Measurements from ENCODE around the gene KRT25.

Gene KRT25

GRCh38 chr17:40755231-40755630 is at the start of gene KRT25:
Gene KRT25 (minus strand): TSS chr17:40755331. CDS start chr17:40755271, 60 bp downstream.
- DNase-seq = no peak

DNA sequence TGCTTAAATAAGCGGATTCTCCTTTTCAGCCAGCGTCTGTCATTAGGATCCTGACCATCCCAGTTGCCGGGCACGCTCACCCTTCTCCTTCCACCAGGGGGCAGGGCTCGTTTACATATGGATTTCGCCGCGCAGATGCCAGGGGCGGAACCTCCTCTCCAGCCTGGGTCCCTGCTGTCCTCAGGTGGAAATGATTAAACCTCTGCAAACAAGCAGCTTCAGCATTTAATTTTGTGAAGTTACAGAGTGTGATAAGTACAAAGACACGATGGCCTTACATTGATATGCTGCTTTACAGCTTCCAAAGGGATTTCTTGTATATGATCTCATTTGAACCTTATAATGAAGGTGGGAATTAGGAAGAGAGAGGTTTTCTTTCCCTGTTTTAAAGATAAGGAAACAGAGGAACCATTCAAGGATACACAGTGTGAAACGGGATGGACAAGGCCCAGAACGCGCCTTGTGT is 48.5 kb upstream of the KRT25 start:
- peak; percentile 70 to 76 for DNase-seq

- DNase-seq = no peak
Measured at GRCh38 chr17:40801157-40801556, 46.0 kb upstream of the KRT25 start.

DNA sequence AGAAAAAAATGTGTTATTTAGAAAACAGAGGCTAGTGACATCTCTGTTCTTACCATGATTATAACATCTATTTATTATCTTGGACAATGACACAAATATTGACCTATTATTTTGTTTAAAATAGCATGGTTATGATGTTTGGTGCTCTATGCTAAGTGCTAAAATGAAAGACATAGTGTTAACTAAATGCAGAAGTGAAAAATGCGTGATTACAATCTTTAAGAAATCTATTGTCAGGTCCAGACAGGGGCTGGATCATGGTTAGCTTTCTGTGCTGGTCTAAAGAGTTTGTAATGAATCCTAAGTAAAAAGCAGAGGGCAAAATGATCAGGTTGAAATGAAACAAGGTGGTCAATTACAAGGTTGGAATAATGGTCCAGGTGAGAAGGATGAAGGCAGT is 45.2 kb upstream of the KRT25 start:
- no peak for DNase-seq

- DNase-seq = no peak
Measured at GRCh38 chr17:40799859-40800258, 44.7 kb upstream of the KRT25 start, which contains the start of gene KRT28. Gene KRT28 (minus strand): TSS chr17:40799959. CDS start chr17:40799893, 66 bp downstream.

DNA sequence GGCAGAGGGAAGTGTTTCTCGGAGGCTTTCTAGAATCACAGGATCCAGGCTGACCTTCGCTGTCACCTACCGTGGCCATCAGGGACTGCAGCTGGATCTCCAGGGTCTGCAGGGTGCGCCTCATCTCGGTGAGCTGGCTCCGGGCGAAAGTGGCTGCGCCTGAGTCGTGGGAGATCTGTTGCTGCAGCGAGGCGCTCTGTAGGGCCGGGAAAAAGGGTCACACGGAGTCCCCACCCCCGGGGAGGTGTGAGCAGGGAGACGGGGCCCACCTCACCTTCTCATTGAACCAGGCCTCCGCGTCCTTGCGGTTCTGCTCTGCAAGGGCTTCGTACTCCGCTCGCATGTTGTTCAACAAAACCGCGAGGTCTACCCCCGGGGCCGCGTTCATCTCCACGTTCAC is 41.7 kb upstream of the KRT25 start:
- DNase-seq = no peak

GRCh38 chr17:40795019-40795667 is 40.0 kb upstream of the KRT25 start:
- no peak for DNase-seq

DNA sequence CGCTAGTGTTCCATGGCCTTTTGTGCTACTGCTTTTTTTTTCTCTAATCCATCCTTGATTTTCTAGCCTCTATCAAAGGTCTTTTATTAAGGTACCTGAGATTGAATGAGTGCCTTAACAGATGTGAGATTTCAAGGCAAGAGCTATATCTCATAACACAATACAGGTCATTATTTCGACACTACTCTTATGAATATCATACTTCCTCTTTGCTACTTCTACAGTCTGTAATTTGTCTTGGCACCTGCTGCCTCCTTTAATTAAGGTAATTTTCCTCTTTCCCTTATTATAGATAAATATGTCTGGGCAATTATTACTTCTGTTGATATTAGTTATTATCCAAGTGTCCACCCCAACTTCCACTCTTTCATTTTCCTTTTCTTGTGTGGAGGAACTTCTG is 39.3 kb upstream of the KRT25 start:
- DNase-seq = no peak

- no peak for DNase-seq
Measured at GRCh38 chr17:40793832-40794231, 38.7 kb upstream of the KRT25 start.

DNA sequence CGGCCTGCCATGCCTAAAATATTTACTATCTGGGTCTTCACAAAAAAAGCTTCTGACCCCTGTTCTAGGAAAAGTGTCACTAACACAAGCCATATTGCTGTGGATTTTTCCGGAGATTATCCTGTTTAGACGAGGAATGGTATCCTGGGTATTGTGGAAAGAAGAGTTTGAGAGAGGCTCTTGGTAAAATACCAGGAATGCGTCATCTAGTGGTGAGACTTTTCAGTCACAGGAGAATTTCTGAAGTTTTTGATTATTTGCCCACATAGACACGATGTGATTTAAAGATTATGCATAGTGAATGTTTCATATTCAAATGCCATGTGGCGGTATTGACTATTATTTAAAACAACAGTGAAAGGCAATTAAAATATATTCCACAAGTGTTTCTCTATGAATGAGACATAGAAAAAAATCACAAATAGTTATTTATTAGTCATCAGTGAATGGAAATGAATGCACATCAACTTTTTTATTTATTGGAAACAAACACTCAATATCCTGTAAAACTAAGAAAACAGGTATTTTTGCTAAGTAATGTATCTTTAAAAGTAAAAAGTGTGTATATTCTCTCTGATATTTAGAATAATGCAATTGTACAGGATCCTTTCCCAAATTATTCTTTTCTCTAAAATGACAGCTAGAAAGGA is 36.8 kb upstream of the KRT25 start:
- DNase-seq = no peak

DNA sequence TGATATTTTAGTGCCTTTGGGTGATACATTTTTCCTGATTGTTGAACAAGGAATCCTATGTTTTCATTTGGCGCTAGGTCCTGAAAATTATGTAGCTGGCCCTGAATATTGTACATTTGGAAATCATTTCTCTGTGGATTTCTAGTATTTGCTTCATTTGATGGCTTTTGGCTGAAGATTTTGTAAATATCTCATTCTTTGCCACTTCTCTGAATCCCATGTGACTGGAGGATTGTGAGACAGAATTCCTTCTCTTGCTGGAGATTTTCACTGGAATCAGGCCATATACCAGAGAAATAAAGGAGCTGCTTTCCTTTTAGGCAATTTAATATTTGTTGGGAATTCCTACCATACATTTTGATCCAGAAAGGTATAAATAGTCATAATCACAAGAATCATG is 36.0 kb upstream of the KRT25 start:
- DNase-seq = no peak

DNA sequence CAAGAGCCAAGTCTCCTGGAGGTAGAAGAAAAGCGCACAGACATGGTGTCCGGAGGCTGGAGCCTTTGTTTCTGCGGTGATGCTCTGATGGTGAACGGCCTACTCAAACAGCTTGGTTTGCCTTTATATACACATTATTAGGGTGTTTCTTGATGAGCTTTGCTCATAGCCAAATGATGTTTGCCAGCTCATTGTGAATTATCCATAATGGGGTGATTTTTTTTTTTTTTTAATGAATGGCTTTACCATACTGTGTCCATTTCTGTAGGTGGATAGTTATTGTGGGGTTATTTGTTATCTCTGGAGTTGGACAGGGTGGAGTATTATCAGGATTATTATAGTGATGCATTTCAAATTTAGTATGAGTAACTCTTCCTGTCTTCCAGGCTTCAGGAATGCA is 27.3 kb upstream of the KRT25 start, which contains the start of gene KRT27:
TSS of gene KRT27 (minus strand) at position 101 of the 400 bp plus-strand sequence. CDS start at position 44, 57 bp downstream.
- no peak for DNase-seq

- DNase-seq = no peak
Measured at GRCh38 chr17:40779181-40779909, 24.2 kb upstream of the KRT25 start.

DNA sequence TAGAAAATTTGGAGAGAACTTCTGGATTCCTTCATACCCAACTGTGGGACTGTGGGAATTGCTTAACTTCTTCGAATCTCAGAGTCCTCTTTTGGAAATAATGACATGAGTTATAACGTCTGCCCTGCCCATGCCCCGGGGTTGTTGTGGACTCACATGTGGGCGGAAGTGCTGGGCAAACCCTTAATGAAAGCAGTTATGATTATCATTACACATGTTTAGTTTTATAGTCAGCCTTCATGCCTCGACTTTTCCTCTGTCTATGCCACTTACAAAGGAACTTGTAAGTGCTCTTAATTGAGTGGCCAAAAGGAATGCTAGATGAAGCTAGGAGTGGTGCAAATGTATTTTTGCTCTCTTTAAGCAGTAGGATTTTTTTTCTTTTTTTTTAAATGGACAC is 23.3 kb upstream of the KRT25 start:
- DNase-seq = no peak

- no peak for DNase-seq
Measured at GRCh38 chr17:40777971-40778370, 22.8 kb upstream of the KRT25 start.

DNA sequence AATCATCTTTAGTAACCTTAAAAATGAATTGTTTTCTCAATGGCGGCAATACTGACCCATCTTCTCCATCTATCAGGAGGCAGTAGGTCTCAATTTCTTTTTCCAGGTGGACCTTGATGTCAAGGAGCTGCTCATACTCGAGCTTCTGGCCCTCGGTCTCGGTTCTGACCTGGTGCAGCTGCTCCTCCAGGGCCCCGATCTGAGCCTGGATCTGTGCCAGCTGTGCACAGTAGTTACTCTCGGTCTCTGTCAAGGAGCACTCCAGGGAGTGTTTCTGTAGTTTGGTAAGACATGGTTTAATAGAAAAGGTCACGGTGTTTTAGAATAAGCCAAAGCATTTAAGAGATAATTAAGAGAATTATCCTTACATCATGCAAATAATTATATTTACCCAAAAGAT is 22.3 kb upstream of the KRT25 start:
- DNase-seq = no peak

DNA sequence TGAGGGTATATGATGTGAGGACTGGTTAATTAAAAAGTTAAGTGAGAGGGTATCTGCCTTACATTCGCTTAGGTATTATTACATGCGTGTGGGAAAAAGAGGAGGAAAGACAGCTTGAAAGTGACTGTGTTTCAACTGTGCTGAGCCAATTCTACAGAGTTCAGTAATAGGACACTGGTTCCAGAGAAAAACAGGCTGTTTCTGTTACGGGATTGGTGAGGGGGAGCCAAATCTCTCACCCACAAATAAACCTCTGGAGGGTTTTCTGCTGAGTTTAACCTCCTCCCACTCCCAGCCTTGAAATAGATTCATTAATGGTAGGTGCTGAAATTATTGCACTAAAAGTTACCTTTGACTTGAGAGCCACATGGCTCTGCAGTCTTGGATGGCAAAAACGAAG is 20.8 kb upstream of the KRT25 start:
- DNase-seq = no peak

- DNase-seq = no peak
Measured at GRCh38 chr17:40772101-40772500, 17.0 kb upstream of the KRT25 start, which contains the start of gene KRT26. Gene KRT26 (minus strand): TSS chr17:40772201. CDS start chr17:40772113, 88 bp downstream.

DNA sequence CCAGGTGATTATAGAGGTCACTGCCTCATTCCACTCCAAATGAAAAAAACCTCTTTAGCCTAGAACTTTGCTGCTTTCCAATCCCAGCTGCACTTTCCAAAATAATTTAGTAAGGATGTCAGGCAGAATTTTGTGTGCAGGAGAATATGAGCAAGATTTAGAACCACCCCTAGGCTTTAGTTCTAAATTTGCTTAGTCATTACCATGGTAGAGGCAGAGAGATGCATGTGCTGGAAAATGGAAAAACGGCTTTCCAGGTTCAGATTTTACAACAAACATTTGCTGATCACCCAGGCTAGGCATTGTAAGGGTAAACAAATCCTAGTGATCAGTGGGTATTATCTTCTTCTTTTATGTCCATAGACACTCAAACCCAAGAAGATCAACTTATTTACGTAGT is 10.5 kb upstream of the KRT25 start:
- DNase-seq = no peak

DNA sequence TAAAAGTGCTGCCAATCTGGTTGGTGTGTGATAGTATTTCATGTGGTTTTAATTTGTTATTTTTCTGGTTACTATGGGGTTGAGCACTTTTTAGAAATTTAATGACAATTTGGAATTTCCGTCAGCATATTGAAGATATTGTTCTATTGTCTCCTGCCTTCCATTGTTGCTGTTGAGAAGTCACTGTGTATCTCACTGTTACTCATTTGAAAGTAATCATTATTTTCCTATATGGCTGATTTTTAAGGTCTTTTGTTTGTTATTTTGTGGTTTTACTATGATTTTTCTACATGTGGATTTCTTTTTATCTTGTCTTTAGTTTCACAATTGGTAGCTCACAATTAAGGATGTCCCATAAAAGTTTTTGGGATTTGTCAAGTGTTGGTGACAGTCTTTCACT is 8.6 kb upstream of the KRT25 start:
- no peak for DNase-seq

GRCh38 chr17:40760105-40761016 is 5.2 kb upstream of the KRT25 start:
- DNase-seq = no peak

DNA sequence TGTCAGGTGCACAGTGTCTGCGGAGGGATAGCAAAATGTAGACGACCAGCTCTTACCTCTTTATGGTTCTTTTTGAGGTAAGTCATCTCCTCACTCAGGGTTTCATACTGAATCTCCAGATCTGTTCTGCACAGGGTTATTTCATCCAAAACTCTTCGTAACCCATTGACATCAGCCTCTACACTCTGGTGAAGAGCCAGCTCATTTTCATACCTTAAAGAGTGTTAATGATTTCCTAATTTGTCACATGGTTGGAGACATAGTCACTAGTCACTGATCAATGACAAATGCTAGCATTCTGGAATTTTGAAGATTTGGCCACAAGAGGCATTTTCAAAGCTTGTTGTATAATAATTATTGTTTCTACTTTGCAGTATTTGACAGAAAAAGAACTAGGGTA is 1.3 kb downstream of the KRT25 start:
- no peak for DNase-seq

DNA sequence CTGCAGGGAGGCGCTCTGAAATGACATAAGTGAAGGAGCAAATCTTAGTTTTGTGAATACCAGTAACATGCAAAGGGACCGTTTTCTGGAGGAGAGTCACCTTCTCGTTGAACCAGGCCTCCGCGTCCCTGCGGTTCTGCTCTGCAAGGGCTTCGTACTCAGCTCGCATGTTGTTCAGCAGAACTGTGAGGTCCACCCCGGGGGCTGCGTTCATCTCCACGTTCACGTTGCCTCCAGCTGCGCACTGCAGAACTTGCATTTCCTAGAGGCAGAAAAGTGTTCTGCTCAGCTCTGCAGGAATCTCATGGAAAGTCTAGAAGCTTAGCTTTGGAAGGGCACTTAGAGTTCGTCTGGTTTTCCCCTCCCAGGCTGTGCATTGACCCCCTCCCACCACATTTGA is 4.1 kb downstream of the KRT25 start:
- no peak for DNase-seq
